ENCODE measurements around the gene SATB2.

Gene SATB2

DNA sequence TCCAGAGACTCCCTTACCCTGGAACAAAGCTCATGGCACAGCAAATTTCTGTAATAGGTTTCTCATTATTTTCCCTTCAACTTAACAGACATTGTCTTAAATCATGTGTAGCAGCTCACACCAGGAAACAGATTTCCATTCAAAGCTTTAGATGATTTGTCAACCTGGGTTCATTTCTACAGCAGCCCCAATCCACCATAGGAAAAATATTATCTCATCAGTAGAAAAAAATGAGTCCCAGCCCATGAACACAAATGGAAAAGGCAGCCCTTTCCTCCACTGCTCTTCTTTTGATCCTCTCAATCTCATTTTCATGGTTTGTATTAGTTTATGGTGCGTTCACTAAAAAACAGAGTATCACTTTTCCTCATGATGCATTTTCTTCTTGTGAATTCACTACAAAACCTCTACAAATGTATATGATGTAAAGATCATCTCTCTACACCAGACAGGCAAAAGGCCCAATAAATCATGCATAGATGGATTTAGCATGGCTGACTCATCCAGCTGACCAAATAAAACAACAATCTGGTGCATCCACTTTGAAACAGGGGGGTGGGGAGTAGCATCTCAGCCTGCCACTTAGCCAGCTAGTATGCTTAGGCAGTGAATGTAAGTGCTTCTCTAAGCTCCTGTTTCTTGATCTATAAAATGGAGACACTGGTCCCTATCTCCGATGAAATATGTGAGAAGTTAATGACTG lies 78.6 kb downstream of the SATB2 start:
- Histone ChIP-seq H3K27ac (ENCODE audit: low read length) (no peak overlapping the region), H3K36me3 (ENCODE audit: insufficient read depth, low read length) (no peaks in the 10 kb centered on the region), H4K20me1 (ENCODE audit: insufficient read depth, low read length) (no peaks in the 10 kb centered on the region), H3K4me1 (ENCODE audit: insufficient read depth, low read length) (no peaks in the 10 kb centered on the region), H3K9ac (ENCODE audit: low read depth, low read length) (no peak overlapping the region), H3K27me3 (ENCODE audit: insufficient read depth, low read length, poor library complexity) (no peaks in the 10 kb centered on the region), H3K9me3 (ENCODE audit: insufficient read depth, low read length, severe bottlenecking) (no peaks in the 10 kb centered on the region), H2AFZ (ENCODE audit: low read depth, low read length) (no peak overlapping the region), H3K79me2 (ENCODE audit: insufficient read depth, low read length) (no peaks in the 10 kb centered on the region), H3K4me3 (ENCODE audit: low read depth in 1 of 2, low read length in 2 of 2) (no peak overlapping the region), H3K4me2 (ENCODE audit: insufficient read depth, low read length) (no peak overlapping the region)
- ATAC-seq (ENCODE audit: insufficient read depth, low read depth): no peak
- DNase-seq: no peak
- TF ChIP-seq EZH2 (IDR thresholded peaks at IDR 0.05; ENCODE audit: borderline replicate concordance, low read depth, low read length, severe bottlenecking) (no peak), CTCF (IDR thresholded peaks at IDR 0.05; ENCODE audit: borderline replicate concordance, extremely low read depth, low read length, poor library complexity, severe bottlenecking) (no peak)

DNA sequence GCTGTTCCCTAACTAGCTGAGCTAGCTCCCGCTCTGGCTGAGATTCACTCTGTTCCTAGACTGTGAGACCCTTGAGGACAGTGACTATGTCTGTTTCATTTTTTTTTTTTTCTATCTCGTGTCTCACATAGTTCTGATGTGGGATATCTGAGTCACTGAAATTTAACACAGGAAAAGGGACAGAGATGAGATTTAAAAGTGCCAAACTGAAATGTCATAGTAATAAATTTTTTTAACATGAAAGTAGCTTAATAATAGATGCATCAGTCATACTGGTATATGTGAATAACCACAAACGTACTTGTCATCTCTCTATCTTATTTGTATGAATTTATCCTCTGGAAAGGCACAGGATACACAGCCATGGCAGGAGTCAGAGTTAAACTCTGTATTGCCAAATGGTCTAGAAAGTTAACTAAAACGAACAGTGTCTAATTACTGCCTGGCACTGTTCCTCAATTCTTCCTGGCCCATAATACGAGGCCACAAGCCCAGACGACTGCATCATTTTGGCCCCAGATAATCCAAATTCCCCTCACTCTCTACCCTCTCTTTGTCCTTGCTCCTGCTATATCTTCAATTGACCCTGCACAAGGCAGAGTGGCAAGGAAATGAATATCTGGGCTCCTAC lies 87.5 kb downstream of the SATB2 start:
- Histone ChIP-seq H3K4me1 (ENCODE audit: insufficient read depth, low read length) (no peaks in the 10 kb centered on the region), H2AFZ (ENCODE audit: low read depth, low read length) (no peak overlapping the region), H3K27me3 (ENCODE audit: insufficient read depth, low read length, poor library complexity) (no peaks in the 10 kb centered on the region), H3K79me2 (ENCODE audit: insufficient read depth, low read length) (no peaks in the 10 kb centered on the region), H3K4me3 (ENCODE audit: low read depth in 1 of 2, low read length in 2 of 2) (no peak overlapping the region), H3K36me3 (ENCODE audit: insufficient read depth, low read length) (no peaks in the 10 kb centered on the region), H3K27ac (ENCODE audit: low read length) (no peak overlapping the region), H3K9me3 (ENCODE audit: insufficient read depth, low read length, severe bottlenecking) (no peaks in the 10 kb centered on the region), H4K20me1 (ENCODE audit: insufficient read depth, low read length) (no peaks in the 10 kb centered on the region), H3K9ac (ENCODE audit: low read depth, low read length) (no peak overlapping the region), H3K4me2 (ENCODE audit: insufficient read depth, low read length) (no peak overlapping the region)
- ATAC-seq (ENCODE audit: insufficient read depth, low read depth): no peak
- no peak for TF ChIP-seq CTCF (IDR thresholded peaks at IDR 0.05; ENCODE audit: borderline replicate concordance, extremely low read depth, low read length, poor library complexity, severe bottlenecking)
- no peak for TF ChIP-seq EZH2 (IDR thresholded peaks at IDR 0.05; ENCODE audit: borderline replicate concordance, low read depth, low read length, severe bottlenecking)
- no peak for DNase-seq

- H3K27ac ChIP-seq (ENCODE audit: low read length): no peak overlapping the region
- H3K36me3 ChIP-seq (ENCODE audit: insufficient read depth, low read length): no peaks in the 10 kb centered on the region
- no peaks in the 10 kb centered on the region for H3K79me2 ChIP-seq (ENCODE audit: insufficient read depth, low read length)
- DNase-seq: no peak
- no peaks in the 10 kb centered on the region for H3K27me3 ChIP-seq (ENCODE audit: insufficient read depth, low read length, poor library complexity)
- no peak overlapping the region for H3K4me2 ChIP-seq (ENCODE audit: insufficient read depth, low read length)
- no peak for TF ChIP-seq CTCF (IDR thresholded peaks at IDR 0.05; ENCODE audit: borderline replicate concordance, extremely low read depth, low read length, poor library complexity, severe bottlenecking)
- TF ChIP-seq EZH2 (IDR thresholded peaks at IDR 0.05; ENCODE audit: borderline replicate concordance, low read depth, low read length, severe bottlenecking): no peak
- H3K9me3 ChIP-seq (ENCODE audit: insufficient read depth, low read length, severe bottlenecking): no peaks in the 10 kb centered on the region
- no peak overlapping the region for H3K4me3 ChIP-seq (ENCODE audit: low read depth in 1 of 2, low read length in 2 of 2)
- no peak overlapping the region for H2AFZ ChIP-seq (ENCODE audit: low read depth, low read length)
- H4K20me1 ChIP-seq (ENCODE audit: insufficient read depth, low read length): no peaks in the 10 kb centered on the region
- no peaks in the 10 kb centered on the region for H3K4me1 ChIP-seq (ENCODE audit: insufficient read depth, low read length)
- H3K9ac ChIP-seq (ENCODE audit: low read depth, low read length): no peak overlapping the region
- ATAC-seq (ENCODE audit: insufficient read depth, low read depth): no peak
Measured at GRCh38 chr2:199366406-199366805, 91.3 kb downstream of the SATB2 start.
